A673 (cell line): Measurements from ENCODE around the gene ADAM19. TPM values are rescaled to one million over a fixed set of nuclear protein-coding genes. Genes with fewer than 3 reads are reported as not detected.

Source experiments
- BruUV-seq: library from RNA; stranded (reverse); fragments of 400-500 nt; replicated peaks from 2 replicates; lab custom pipeline; 2021; lab: Mats Ljungman, UMichigan
- CTCF ChIA-PET: fragments of 300-600 bp; sonication (Branson Sonifier 250); formaldehyde crosslinking; loops from one replicate; lab custom pipeline; 2022; ENCODE audit warnings: antibody characterized with exemption; lab: Charles Lee
- POLR2A ChIA-PET: fragments of 300-600 bp; sonication (Branson Sonifier 250); formaldehyde crosslinking; loops from one replicate; lab custom pipeline; 2022; ENCODE audit warnings: antibody characterized with exemption; ENCODE audit not compliant: low non-redundant PET; lab: Charles Lee
- DNase-seq: peaks from one replicate; pipeline ENCODE4 v3.0.0-alpha.2; 2015; ENCODE audit warnings: low spot score
- H3K27ac ChIP-seq: fragments of 200-600 bp; sonication (generic); 2 replicates; pipeline ENCODE4 v1.5.1; 2016; ENCODE audit warnings: mixed run types, low read depth, mild to moderate bottlenecking, mixed read lengths, antibody characterized with exemption, low read length; ENCODE audit not compliant: poor library complexity, severe bottlenecking
- H3K27me3 ChIP-seq: fragments of 200-600 bp; sonication (generic); replicated peaks from 2 replicates; pipeline ENCODE4 v1.6.1; 2017; ENCODE audit warnings: mixed run types, low read depth, mild to moderate bottlenecking, mixed read lengths, antibody characterized with exemption, low read length; ENCODE audit not compliant: insufficient read depth, poor library complexity
- H3K36me3 ChIP-seq: fragments of 200-600 bp; sonication (generic); 2 replicates; pipeline ENCODE4 v1.6.1; 2016; ENCODE audit warnings: mixed run types, mild to moderate bottlenecking, mixed read lengths, antibody characterized with exemption, low read length; ENCODE audit not compliant: insufficient read depth, poor library complexity, severe bottlenecking
- H3K4me1 ChIP-seq: fragments of 200-600 bp; sonication (generic); 2 replicates; pipeline ENCODE4 v1.6.1; 2017; ENCODE audit warnings: mixed run types, mild to moderate bottlenecking, mixed read lengths, antibody characterized with exemption, low read length; ENCODE audit not compliant: insufficient read depth, poor library complexity, severe bottlenecking
- H3K4me3 ChIP-seq: fragments of 200-600 bp; sonication (generic); 2 replicates; pipeline ENCODE4 v1.5.1; 2016; ENCODE audit warnings: low read depth, mixed run types, mild to moderate bottlenecking, mixed read lengths, low read length; ENCODE audit not compliant: poor library complexity, severe bottlenecking
- H3K9me3 ChIP-seq: fragments of 200-600 bp; sonication (generic); 2 replicates; pipeline ENCODE4 v1.6.1; 2016; ENCODE audit warnings: mixed run types, low read depth, mild to moderate bottlenecking, mixed read lengths, antibody characterized with exemption, low read length; ENCODE audit not compliant: poor library complexity, severe bottlenecking
- EZH2 ChIP-seq: fragments of 200-600 bp; sonication (generic); IDR thresholded peaks from 2 replicates; pipeline ENCODE4 v1.6.1; 2017; ENCODE audit warnings: borderline replicate concordance, low read depth, mild to moderate bottlenecking, mixed read lengths, antibody characterized with exemption, low read length; ENCODE audit not compliant: poor library complexity, severe bottlenecking
- intact Hi-C: fragments of 100-400 bp; cut with micrococcal nuclease; formaldehyde crosslinking; loops from one replicate; pipeline ENCODE4 v1.10.0; 2022; ENCODE audit not compliant: unreplicated experiment
- total RNA-seq: library from RNA; stranded (reverse); gene quantifications from 2 replicates; pipeline ENCODE4 v1.2.3, GENCODE V29; 2021
- TF ChIP-seq, protein P1 (sequence below): fragments of 300-800, 200-600 bp; sonication (generic); conservative IDR thresholded peaks from 2 replicates; pipeline ENCODE4 v1.5.1; 2017; ENCODE audit warnings: low read depth, mild to moderate bottlenecking, antibody characterized with exemption, low read length, moderate library complexity, mixed read lengths

ADAM19 gene
- total RNA-seq, 1 experiment from 2014 or later: 1.7 TPM

DNA sequence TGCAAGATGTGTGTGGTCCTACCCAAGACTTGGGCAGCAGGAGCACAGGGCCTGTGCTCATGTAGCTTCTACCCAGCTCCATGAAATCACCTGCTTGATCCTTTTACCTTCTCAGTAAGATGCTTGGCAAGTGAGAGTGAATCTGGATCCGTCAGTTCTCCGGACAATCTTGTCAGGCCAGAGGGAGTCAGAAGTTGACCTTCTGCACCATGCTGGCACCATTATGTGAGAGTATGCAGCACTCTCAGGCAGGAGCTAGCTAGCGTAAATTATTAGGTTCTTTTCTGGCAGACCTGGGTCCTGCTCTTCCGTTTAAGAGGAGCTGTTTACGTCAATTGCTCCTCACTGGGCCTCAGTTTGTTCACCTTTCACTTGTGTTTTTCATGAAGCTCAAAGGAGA, 37.0 kb upstream of the ADAM19 start:
- POLR2A ChIA-PET: no interaction called here
- intact Hi-C loops: no loop called here

DNA sequence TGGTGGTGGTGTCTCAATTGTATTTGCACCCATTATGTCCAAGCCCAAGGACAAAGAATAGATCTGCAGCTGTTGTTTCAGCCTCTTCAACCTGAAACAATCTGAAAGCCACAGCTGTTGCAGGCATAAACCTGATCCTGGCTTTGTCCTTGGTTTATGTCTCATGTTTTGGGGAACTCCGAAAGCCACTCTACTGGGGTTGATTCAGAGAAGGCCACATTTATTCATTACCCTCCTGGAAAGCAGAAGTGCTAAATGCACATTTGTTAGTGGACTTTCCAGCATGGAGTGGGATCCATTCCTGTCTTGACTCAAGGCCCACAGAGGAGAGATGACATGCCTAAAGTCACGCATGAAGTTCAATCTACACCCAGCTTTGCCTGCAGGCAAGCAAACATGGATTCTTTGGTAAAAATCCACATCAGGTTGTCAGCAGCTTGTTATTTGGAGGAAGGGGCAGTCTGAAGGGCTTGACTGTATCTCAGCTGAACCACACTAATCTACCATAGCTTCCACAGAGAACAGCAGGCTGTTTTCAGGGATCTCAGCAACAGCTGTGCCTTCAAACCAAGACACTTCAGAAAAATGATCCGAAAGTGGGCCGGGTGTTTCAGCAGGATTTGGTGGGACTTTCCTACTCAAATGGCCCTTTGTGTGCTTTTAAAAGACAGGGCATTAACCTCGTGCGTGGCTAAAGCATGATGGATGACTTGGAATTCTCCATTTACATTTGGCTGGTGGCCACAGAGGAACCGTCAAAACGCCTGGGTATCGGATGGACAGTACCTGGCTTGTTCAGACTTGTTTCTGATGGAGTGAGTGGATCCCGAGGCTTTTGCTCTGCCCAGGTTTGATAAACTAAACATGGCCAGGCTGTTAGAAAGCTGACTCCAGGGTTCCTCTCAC, 36.2 kb upstream of the ADAM19 start:
- BruUV-seq: no TSS peak
- CTCF ChIA-PET: no interaction called here
- H3K9me3 ChIP-seq: no peaks in the 10 kb centered on the region
- POLR2A ChIA-PET: no interaction called here
- H3K27me3 ChIP-seq: no peaks in the 10 kb centered on the region
- TF ChIP-seq EZH2: no peak
- TF ChIP-seq, protein P1, sequence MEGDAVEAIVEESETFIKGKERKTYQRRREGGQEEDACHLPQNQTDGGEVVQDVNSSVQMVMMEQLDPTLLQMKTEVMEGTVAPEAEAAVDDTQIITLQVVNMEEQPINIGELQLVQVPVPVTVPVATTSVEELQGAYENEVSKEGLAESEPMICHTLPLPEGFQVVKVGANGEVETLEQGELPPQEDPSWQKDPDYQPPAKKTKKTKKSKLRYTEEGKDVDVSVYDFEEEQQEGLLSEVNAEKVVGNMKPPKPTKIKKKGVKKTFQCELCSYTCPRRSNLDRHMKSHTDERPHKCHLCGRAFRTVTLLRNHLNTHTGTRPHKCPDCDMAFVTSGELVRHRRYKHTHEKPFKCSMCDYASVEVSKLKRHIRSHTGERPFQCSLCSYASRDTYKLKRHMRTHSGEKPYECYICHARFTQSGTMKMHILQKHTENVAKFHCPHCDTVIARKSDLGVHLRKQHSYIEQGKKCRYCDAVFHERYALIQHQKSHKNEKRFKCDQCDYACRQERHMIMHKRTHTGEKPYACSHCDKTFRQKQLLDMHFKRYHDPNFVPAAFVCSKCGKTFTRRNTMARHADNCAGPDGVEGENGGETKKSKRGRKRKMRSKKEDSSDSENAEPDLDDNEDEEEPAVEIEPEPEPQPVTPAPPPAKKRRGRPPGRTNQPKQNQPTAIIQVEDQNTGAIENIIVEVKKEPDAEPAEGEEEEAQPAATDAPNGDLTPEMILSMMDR: no peak
- DNase-seq: no peak
- H3K4me3 ChIP-seq: no peak overlapping the region
- H3K4me1 ChIP-seq: no peaks in the 10 kb centered on the region
- H3K27ac ChIP-seq: no peak overlapping the region
- no peaks in the 10 kb centered on the region for H3K36me3 ChIP-seq
- intact Hi-C loops: no loop called here

More for the DNA sequence above, 37.0 kb upstream of the ADAM19 start:
- TF ChIP-seq, protein P1: no peak
- TF ChIP-seq EZH2: no peak
- no peaks in the 10 kb centered on the region for H3K9me3 ChIP-seq
- DNase-seq: no peak
- H3K27ac ChIP-seq: no peak overlapping the region
- no peak overlapping the region for H3K4me3 ChIP-seq
- H3K36me3 ChIP-seq: no peaks in the 10 kb centered on the region
- no peaks in the 10 kb centered on the region for H3K27me3 ChIP-seq
- CTCF ChIA-PET: no interaction called here
- no peaks in the 10 kb centered on the region for H3K4me1 ChIP-seq
- BruUV-seq: no TSS peak

DNA sequence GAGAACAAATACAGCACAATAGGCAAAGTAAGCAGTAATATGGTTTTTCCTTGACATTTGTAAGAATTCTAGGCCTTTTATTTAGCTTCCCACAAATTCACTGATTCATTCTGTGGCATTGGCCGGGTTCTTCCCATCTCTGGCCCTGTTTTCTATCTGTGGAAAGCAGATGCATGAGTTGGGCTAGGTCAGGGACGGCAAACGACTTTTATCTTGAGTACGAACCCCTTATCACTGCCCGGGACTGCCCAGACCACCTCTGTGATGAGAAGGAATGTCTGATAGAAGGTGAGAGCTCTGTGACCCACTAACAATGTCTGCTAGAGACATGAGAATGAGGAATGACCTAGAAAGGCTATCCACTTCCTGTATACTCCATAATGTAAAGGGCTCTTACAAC, 35.4 kb upstream of the ADAM19 start:
- CTCF ChIA-PET: no interaction called here
- no peaks in the 10 kb centered on the region for H3K4me1 ChIP-seq
- no TSS peak for BruUV-seq
- POLR2A ChIA-PET: no interaction called here
- H3K27me3 ChIP-seq: no peaks in the 10 kb centered on the region
- intact Hi-C loops: no loop called here
- no peaks in the 10 kb centered on the region for H3K9me3 ChIP-seq
- H3K27ac ChIP-seq: no peak overlapping the region
- no peak for DNase-seq
- H3K4me3 ChIP-seq: no peak overlapping the region
- TF ChIP-seq, protein P1: no peak
- no peak for TF ChIP-seq EZH2
- no peaks in the 10 kb centered on the region for H3K36me3 ChIP-seq
